AG04450 (cell line): ENCODE results near the gene PALLD. TPM values are rescaled to one million over a fixed set of nuclear protein-coding genes. Genes with fewer than 3 reads are reported as not detected.

Source experiments
- CTCF ChIA-PET: fragments of 300-600, 350-600 bp; formaldehyde crosslinking; extraction: SDS; loops from one replicate; lab custom pipeline; 2022; ENCODE audit warnings: antibody characterized with exemption, inconsistent platforms; lab: Charles Lee
- POLR2A ChIA-PET: fragments of 350-600 bp; formaldehyde crosslinking; extraction: SDS; loops from one replicate; lab custom pipeline; 2021; ENCODE audit warnings: antibody characterized with exemption, inconsistent platforms; lab: Yijun Ruan, JAX
- DNase-seq: peaks from one replicate; pipeline ENCODE4 v3.0.0-alpha.2; 2011; ENCODE audit warnings: low read depth, low spot score
- H3K27ac ChIP-seq: one replicate; pipeline ENCODE4 v1.5.1; 2012; ENCODE audit warnings: low read depth, low read length, control low read depth
- H3K27me3 ChIP-seq: one replicate; pipeline ENCODE4 v1.6.0; 2012; ENCODE audit warnings: low read length; ENCODE audit not compliant: control insufficient read depth, insufficient read depth
- H3K4me3 ChIP-seq: 2 replicates; pipeline ENCODE4 v1.5.1; 2011; ENCODE audit warnings: mild to moderate bottlenecking, low read depth, low read length, control low read depth
- H3K9me3 ChIP-seq: 2 replicates; pipeline ENCODE4 v1.5.1; 2012; ENCODE audit warnings: low read length; ENCODE audit not compliant: control insufficient read depth, insufficient read depth
- CTCF ChIP-seq: IDR thresholded peaks from 2 replicates; pipeline ENCODE4 v1.5.1; 2011; ENCODE audit warnings: low read depth, low read length, control low read depth, inconsistent platforms
- polyA plus RNA-seq: library from polyadenylated mRNA; depleted of rRNA; stranded (reverse); fragments of >200 nt; gene quantifications from 2 replicates; pipeline ENCODE4 v1.2.3, GENCODE V29; 2011

Gene PALLD
- polyA plus RNA-seq, 1 experiment = 159 TPM

- Histone ChIP-seq H3K27ac (no peak overlapping the region), H3K27me3 (no peaks in the 10 kb centered on the region), H3K9me3 (no peaks in the 10 kb centered on the region), H3K4me3 (no peak overlapping the region)
- POLR2A ChIA-PET = no interaction called here
- CTCF ChIA-PET = interaction anchor here (0.6 to 1.3 kb wide), 2 partner anchors 67 to 338 kb away, joined by 4 read pairs; no protein-coding TSS in a partner anchor
- no peak for DNase-seq
- TF ChIP-seq CTCF = no peak
Observed at GRCh38 chr4:168852387-168852786, 355.5 kb downstream of the PALLD start.

GRCh38 chr4:168852933-168853713 lies 356.3 kb downstream of the PALLD start:
- ChIA-PET CTCF (interaction anchor here (0.9 to 2.0 kb wide), 3 partner anchors 19 to 338 kb away, joined by 3 to 10 read pairs (median 4); no protein-coding TSS in a partner anchor), POLR2A (no interaction called here)
- no peak for DNase-seq
- TF ChIP-seq CTCF = no peak
- Histone ChIP-seq H3K27me3 (no peaks in the 10 kb centered on the region), H3K9me3 (no peaks in the 10 kb centered on the region), H3K4me3 (no peak overlapping the region), H3K27ac (peak overlapping the region; percentile 48)

- peak overlapping the region; percentile 48 for H3K27ac ChIP-seq
- DNase-seq = no peak
- POLR2A ChIA-PET = interaction anchor here (1.1 kb wide), 1 partner anchor 20 kb away, joined by 7 read pairs; no protein-coding TSS in a partner anchor
Observed at GRCh38 chr4:168853770-168854169, 356.9 kb downstream of the PALLD start.

GRCh38 chr4:168854350-168854921 lies 357.6 kb downstream of the PALLD start:
- Histone ChIP-seq H3K4me3 (no peak overlapping the region), H3K27me3 (no peaks in the 10 kb centered on the region), H3K27ac (peak overlapping the region; percentile 55), H3K9me3 (no peaks in the 10 kb centered on the region)
- CTCF ChIA-PET = interaction anchor here (1.0 to 2.0 kb wide), 2 partner anchors 67 to 158 kb away, joined by 3 to 10 read pairs; no protein-coding TSS in a partner anchor
- POLR2A ChIA-PET = interaction anchor here (0.7 to 1.1 kb wide), 3 partner anchors 21 to 129 kb away, joined by 3 to 7 read pairs (median 6); no protein-coding TSS in a partner anchor
- no peak for TF ChIP-seq CTCF
- DNase-seq = no peak

More at GRCh38 chr4:168853770-168854169, 356.9 kb downstream of the PALLD start:
- Histone ChIP-seq H3K9me3 (no peaks in the 10 kb centered on the region), H3K27me3 (no peaks in the 10 kb centered on the region), H3K4me3 (no peak overlapping the region)
- TF ChIP-seq CTCF = no peak
- CTCF ChIA-PET = interaction anchor here (0.9 to 2.0 kb wide), 3 partner anchors 20 to 157 kb away, joined by 3 to 10 read pairs (median 3); no protein-coding TSS in a partner anchor
